Fibroblast of mammary gland (primary cell): ENCODE results near the gene FLCN.

Source experiments
- DNase-seq: peaks from one replicate; pipeline ENCODE4 v3.0.0-alpha.2; 2010; ENCODE audit warnings: low read depth
- H3K4me3 ChIP-seq: 2 replicates; pipeline ENCODE4 v1.5.1; 2011; ENCODE audit warnings: low read depth, mild to moderate bottlenecking, low read length, moderate library complexity; ENCODE audit not compliant: control insufficient read depth
- CTCF ChIP-seq: conservative IDR thresholded peaks from 2 replicates; pipeline ENCODE4 v1.5.1; 2011; ENCODE audit warnings: low read depth, low read length, inconsistent platforms; ENCODE audit not compliant: control insufficient read depth, insufficient read depth

The FLCN gene

GRCh38 chr17:17253406-17253805 is 16.4 kb upstream of the FLCN start:
- no peak for DNase-seq
- no peak overlapping the region for H3K4me3 ChIP-seq
- no peak for TF ChIP-seq CTCF

GRCh38 chr17:17252149-17252661 is 15.2 kb upstream of the FLCN start:
- no peak overlapping the region for H3K4me3 ChIP-seq
- no peak for TF ChIP-seq CTCF
- no peak for DNase-seq

- TF ChIP-seq CTCF, result no peak
- H3K4me3 ChIP-seq, result no peak overlapping the region
- no peak for DNase-seq
These were observed 9.9 kb upstream of the FLCN start for GRCh38 chr17:17246879-17247278.

- H3K4me3 ChIP-seq, result no peak overlapping the region
- no peak for TF ChIP-seq CTCF
These were observed 6.2 kb upstream of the FLCN start for GRCh38 chr17:17243163-17243562.

GRCh38 chr17:17242246-17242645 is 5.3 kb upstream of the FLCN start:
- no peak for TF ChIP-seq CTCF
- DNase-seq, result no peak
- no peak overlapping the region for H3K4me3 ChIP-seq

More at GRCh38 chr17:17243163-17243562, 6.2 kb upstream of the FLCN start:
- DNase-seq, result no peak

- no peak for DNase-seq
- TF ChIP-seq CTCF, result no peak
- no peak overlapping the region for H3K4me3 ChIP-seq
These were observed 4.7 kb upstream of the FLCN start for GRCh38 chr17:17241656-17242055.

- no peak for DNase-seq
- no peak for TF ChIP-seq CTCF
- no peak overlapping the region for H3K4me3 ChIP-seq
These were observed 2.9 kb upstream of the FLCN start for GRCh38 chr17:17239832-17240231.
